Measurements from ENCODE around the gene PCDHGB5.
"Not testable (repeated sequence)": the region's sequence is repeated elsewhere in the genome, so short reads cannot be mapped to it uniquely, and the experiment has no call there.

PCDHGB5 gene

GRCh38 chr5:141382469-141383294 lies 15.1 kb upstream of the PCDHGB5 start, which contains the start of gene PCDHGA7:
TSS of gene PCDHGA7 (plus strand) at chr5:141382742. CDS start at chr5:141382900, 158 bp downstream.
- DNase-seq (ENCODE audit: low read depth), result no peak

DNA sequence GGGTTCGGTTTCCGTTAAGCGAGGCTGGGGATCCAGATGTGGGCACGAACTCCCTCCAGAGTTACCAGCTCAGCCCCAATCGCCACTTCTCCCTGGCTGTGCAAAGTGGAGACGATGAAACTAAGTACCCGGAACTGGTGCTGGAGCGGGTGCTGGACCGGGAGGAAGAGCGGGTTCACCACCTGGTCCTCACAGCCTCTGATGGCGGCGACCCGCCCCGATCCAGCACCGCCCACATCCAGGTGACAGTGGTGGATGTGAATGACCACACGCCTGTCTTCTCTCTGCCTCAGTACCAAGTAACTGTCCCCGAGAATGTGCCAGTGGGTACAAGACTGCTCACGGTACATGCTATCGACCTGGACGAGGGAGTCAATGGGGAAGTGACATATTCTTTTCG lies 14.4 kb upstream of the PCDHGB5 start:
- no peak for DNase-seq (ENCODE audit: low read depth)

DNA sequence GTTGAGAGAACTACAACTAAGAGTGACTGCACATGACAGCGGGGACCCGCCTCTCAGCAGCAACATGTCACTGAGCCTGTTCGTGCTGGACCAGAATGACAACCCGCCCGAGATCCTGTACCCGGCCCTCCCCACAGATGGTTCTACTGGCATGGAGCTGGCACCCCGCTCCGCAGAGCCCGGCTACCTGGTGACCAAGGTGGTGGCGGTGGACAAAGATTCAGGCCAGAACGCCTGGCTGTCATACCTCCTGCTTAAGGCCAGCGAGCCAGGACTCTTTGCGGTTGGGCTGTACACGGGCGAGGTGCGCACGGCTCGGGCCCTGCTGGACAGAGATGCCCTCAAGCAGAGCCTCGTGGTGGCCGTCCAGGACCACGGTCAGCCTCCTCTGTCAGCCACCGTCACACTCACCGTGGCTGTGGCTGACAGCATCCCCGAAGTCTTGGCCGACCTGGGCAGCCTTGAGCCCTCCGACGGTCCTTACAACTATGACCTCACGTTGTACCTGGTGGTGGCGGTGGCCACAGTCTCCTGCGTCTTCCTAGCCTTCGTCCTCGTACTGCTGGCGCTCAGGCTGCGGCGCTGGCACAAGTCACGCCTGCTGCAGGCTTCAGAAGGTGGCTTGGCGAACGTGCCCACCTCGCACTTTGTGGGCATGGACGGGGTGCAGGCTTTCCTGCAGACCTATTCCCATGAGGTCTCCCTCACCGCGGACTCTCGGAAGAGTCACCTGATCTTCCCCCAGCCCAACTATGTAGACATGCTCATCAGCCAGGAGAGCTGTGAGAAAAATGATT lies 13.1 kb upstream of the PCDHGB5 start:
- no peak for DNase-seq (ENCODE audit: low read depth)

- not testable (repeated sequence) for DNase-seq (ENCODE audit: low read depth)
Observed at GRCh38 chr5:141387557-141388311, 10.0 kb upstream of the PCDHGB5 start, which contains the start of gene PCDHGB4. TSS of gene PCDHGB4 (plus strand) at chr5:141387698. CDS start at chr5:141387885, 187 bp downstream.

DNA sequence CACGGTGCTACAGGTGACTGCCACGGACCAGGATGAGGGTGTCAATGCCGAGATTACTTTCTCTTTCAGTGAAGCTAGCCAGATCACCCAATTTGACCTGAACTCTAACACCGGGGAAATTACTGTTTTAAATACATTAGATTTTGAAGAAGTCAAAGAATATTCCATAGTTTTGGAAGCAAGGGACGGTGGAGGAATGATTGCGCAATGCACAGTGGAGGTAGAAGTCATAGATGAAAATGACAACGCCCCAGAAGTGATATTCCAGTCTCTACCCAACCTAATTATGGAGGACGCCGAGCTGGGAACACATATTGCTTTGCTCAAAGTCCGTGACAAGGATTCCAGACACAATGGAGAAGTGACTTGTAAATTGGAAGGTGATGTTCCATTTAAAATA lies 9.1 kb upstream of the PCDHGB5 start:
- no peak for DNase-seq (ENCODE audit: low read depth)

DNA sequence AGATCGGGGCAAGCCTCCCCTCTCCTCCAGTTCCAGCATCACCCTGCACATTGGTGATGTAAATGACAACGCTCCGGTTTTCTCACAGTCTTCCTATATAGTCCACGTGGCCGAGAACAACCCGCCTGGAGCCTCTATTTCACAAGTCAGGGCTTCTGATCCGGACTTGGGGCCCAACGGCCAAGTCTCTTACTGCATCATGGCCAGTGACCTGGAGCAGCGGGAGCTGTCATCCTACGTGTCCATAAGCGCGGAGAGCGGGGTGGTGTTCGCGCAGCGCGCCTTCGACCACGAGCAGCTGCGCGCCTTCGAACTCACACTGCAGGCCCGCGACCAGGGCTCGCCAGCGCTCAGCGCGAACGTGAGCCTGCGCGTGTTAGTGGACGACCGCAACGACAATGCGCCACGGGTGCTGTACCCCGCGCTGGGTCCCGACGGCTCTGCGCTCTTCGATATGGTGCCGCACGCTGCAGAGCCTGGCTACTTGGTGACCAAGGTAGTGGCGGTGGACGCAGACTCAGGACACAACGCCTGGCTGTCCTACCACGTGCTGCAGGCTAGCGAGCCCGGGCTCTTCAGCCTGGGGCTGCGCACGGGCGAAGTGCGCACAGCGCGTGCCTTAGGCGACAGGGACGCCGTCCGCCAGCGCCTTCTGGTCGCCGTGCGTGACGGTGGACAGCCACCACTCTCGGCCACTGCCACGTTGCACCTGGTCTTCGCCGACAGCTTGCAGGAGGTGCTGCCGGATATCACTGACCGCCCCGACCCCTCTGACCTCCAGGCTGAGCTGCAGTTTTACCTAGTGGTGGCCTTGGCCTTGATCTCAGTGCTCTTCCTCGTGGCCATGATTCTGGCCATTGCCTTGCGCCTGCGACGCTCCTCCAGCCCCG lies 8.3 kb upstream of the PCDHGB5 start:
- no peak for DNase-seq (ENCODE audit: low read depth)

DNA sequence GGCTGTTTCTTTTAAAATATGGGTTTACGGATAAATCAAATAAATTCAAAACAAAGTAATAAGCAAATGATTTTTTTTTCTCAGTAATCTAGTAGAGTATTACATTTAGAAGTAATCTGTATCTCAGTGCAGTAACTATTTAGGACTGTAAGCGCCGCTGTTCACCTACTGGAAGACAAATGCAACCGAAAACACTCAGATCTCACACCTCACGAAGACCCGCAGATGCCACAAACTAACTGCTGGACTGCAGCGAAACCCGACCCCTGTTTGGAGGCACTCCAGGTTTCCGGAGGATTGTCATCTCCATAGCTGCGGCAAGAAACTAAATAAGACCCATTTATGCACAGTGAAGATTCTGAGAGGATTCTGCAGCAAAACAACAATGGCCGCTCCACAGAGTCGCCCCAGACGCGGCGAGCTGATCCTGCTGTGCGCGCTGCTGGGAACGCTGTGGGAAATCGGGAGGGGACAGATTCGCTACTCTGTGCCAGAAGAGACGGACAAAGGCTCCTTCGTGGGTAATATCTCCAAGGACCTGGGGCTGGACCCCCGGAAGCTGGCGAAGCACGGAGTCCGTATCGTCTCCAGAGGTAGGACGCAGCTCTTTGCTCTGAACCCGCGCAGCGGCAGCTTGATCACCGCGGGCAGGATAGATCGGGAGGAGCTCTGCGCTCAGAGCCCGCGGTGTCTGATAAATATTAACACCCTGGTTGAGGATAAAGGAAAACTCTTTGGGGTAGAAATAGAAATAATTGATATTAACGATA lies 5.1 kb upstream of the PCDHGB5 start, which contains the start of gene PCDHGA8:
PCDHGA8 (plus strand) TSS at position 205 of the 770 bp plus-strand sequence; CDS start at position 386, 181 bp downstream.
- no peak for DNase-seq (ENCODE audit: low read depth)

- no peak for DNase-seq (ENCODE audit: low read depth)
Observed at GRCh38 chr5:141393267-141393666, 4.5 kb upstream of the PCDHGB5 start.

DNA sequence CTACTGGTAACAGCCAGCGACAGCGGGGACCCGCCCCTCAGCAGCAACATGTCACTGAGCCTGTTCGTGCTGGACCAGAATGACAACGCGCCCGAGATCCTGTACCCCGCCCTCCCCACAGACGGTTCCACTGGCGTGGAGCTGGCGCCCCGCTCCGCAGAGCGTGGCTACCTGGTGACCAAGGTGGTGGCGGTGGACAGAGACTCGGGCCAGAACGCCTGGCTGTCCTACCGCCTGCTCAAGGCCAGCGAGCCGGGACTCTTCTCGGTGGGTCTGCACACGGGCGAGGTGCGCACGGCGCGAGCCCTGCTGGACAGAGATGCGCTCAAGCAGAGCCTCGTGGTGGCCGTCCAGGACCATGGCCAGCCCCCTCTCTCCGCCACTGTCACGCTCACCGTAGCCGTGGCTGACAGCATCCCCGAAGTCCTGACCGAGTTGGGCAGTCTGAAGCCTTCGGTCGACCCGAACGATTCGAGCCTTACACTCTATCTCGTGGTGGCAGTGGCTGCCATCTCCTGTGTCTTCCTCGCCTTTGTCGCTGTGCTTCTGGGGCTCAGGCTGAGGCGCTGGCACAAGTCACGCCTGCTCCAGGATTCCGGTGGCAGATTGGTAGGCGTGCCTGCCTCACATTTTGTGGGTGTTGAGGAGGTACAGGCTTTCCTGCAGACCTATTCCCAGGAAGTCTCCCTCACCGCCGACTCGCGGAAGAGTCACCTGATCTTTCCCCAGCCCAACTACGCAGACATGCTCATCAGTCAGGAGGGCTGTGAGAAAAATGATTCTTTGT lies 3.2 kb upstream of the PCDHGB5 start:
- not testable (repeated sequence) for DNase-seq (ENCODE audit: low read depth)

DNA sequence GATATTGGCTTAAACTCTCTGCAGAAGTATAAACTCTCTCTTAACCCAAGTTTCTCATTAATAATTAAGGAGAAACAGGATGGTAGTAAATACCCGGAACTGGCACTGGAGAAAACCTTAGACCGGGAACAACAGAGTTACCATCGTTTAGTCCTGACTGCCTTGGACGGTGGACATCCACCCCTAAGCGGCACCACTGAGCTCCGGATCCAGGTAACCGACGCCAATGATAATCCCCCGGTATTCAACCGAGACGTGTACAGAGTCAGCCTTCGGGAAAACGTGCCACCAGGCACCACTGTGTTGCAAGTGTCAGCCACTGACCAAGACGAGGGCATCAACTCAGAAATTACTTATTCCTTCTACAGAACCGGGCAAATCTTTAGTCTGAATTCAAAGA lies 861 bp downstream of the PCDHGB5 start:
- DNase-seq (ENCODE audit: low read depth), result no peak

DNA sequence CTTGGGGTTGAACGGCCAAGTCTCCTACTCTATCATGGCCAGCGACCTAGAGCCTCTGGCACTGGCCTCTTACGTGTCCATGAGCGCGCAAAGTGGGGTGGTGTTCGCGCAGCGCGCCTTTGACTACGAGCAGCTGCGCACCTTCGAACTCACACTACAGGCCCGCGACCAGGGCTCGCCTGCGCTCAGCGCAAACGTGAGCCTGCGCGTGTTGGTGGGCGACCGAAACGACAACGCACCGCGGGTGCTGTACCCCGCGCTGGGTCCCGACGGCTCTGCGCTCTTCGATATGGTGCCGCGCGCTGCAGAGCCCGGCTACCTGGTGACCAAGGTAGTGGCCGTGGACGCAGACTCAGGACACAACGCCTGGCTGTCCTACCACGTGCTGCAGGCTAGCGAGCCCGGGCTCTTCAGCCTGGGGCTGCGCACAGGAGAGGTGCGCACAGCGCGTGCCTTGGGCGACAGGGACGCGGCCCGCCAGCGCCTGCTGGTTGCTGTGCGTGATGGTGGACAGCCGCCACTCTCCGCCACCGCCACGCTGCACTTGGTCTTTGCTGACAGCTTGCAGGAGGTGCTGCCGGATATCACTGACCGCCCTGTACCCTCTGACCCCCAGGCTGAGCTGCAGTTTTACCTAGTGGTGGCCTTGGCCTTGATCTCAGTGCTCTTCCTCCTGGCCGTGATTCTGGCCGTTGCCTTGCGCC lies 2.0 kb downstream of the PCDHGB5 start:
- DNase-seq (ENCODE audit: low read depth), result no peak

- DNase-seq (ENCODE audit: low read depth), result no peak
Observed at GRCh38 chr5:141402553-141403243, 5.0 kb downstream of the PCDHGB5 start, which contains the start of gene PCDHGA9. TSS of gene PCDHGA9 (plus strand) at chr5:141402778. CDS start at chr5:141402953, 175 bp downstream.

- DNase-seq (ENCODE audit: low read depth), result no peak
Observed at GRCh38 chr5:141403387-141403786, 5.6 kb downstream of the PCDHGB5 start.

GRCh38 chr5:141407790-141408505 lies 10.2 kb downstream of the PCDHGB5 start, which contains the start of gene PCDHGB6:
TSS of gene PCDHGB6 (plus strand) at chr5:141408021. CDS start at chr5:141408203, 182 bp downstream.
- not testable (repeated sequence) for DNase-seq (ENCODE audit: low read depth)

DNA sequence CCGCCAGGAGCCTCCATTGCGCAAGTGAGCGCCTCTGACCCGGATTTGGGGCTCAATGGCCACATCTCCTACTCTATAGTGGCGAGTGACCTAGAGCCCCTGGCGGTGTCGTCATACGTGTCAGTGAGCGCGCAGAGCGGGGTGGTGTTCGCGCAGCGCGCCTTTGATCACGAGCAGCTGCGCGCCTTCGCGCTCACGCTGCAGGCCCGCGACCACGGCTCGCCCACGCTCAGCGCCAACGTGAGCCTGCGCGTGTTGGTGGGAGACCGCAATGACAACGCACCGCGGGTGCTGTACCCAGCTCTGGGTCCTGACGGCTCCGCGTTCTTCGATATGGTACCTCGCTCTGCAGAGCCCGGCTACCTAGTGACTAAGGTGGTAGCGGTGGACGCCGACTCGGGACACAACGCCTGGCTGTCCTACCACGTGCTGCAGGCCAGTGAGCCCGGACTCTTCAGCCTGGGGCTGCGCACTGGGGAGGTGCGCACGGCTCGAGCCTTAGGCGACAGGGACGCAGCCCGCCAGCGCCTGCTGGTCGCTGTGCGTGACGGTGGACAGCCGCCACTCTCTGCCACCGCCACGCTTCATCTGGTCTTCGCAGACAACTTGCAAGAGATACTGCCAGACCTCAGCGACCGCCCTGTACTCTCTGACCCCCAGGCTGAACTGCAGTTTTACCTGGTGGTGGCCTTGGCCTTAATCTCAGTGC lies 12.0 kb downstream of the PCDHGB5 start:
- no peak for DNase-seq (ENCODE audit: low read depth)

DNA sequence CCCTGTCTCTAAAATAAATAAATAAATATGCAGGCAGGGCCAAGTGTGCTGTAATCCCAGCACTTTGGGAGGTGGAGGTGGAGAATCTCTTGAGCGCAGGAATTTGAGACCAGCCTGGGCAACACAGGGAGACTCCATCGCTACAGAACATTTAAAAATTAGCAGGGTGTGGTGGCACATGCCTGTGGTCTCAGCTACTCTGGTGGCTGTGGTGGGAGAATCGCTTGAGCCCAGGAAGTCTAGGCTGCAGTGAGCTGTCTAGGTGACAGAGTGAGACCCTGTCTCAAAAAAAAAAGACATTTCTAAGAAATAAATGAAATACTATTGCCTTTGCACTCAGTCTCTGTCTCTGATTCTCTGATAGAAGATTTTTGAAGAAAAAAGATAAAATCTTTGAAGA lies 13.8 kb downstream of the PCDHGB5 start:
- DNase-seq (ENCODE audit: low read depth), result no peak
